HG03108 (cell line): ENCODE results near the gene ATG4C.
"Not testable (repeated sequence)": the region's sequence is repeated elsewhere in the genome, so short reads cannot be mapped to it uniquely, and the experiment has no call there.

Source experiments
- ATAC-seq: cut with Tn5 transposase; IDR thresholded peaks from one replicate; pipeline ENCODE4 v1.9.1; 2021; ENCODE audit warnings: moderate library complexity; ENCODE audit not compliant: unreplicated experiment

The ATG4C gene, protein sequence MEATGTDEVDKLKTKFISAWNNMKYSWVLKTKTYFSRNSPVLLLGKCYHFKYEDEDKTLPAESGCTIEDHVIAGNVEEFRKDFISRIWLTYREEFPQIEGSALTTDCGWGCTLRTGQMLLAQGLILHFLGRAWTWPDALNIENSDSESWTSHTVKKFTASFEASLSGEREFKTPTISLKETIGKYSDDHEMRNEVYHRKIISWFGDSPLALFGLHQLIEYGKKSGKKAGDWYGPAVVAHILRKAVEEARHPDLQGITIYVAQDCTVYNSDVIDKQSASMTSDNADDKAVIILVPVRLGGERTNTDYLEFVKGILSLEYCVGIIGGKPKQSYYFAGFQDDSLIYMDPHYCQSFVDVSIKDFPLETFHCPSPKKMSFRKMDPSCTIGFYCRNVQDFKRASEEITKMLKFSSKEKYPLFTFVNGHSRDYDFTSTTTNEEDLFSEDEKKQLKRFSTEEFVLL

DNA sequence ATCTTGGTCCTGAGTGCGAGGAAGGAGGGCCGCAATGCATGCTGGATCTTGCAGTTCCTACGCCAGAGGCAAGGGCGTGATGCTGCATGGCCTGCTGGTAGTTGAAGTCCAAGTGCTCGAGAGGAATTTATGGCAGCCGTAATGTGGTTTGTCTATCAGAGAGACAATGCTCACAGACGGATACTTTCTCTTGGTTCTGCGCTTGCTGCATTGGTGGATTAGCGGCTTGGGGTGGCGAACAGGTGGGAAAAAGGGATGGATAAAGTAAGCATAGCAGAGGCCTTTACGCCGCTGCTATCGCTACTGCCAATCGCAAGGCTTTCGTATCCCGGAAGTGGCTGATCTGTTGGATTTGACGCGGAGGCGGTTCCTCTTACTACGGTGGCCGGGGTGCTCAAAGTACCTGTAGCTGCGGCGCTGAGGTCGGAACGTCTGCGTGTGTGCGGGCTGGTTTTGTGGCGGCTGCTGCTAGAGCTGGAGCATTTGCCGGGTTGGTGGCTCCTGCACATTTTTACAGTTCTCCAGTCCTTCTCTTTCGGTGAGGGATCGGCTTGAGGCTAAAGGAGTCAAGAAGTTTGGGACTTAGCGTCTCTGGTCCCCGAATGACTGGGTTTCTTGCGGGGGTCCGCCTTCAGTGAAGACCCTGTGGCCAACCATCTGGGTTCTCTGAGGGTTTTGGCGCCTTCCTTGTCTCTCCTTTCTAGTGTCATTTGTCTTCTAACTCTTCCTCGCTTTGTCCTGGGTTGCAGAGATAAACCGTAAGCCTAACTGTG lies at the start of gene ATG4C:
ATG4C (plus strand) TSS at position 397 of the 773 bp plus-strand sequence. CDS start 19,655 bp downstream, outside the sequence.
- peak; percentile 82 for ATAC-seq

DNA sequence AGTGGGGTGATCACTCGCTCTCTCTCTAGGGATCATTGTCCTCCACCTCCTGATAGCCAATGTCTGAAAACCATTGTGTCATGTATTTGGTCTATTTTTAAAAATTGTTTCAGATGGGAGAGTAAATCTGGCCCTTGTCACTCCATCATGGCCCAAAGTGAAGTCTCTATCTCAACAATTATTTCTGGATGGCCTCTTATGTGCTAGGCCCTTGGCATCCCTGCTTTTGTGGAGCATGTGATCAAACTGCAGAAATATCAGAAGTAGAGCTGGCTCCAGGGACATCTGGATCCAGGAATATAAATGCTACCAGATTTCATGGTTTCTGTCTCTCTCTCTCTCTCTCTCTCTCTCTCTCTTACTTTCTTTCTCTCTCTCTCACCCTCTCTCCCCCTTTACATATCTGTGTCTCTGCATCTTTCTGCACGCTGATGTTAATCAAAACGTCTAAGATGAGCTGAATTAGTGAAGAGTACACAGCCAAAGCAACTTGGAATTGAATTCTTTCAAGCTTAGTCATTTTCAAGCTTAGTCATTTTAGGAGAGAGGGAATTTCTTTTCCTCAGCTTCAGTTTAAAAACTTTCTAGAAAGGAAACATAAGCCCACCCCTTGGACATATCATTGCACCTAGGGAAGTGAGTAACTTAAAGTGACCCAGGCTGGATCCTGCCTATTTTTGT lies 48.3 kb upstream of the ATG4C start:
- no peak for ATAC-seq

DNA sequence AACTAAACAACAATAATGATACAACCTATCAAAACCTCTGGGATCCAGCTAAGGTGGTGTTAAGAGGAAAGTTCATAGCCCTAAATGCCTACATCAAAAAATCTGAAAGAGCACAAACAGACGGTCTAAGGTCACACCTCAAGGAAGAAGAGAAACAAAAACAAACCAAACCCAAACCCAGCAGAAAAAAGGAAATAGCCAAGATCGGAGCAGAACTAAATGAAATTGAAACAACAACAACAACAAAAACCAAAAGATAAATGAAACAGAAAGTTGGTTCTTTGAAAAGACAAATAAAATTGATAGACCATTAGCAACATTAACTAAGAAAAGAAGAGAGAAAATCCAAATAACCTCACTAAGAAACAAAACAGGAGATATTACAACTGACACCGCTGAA lies 43.2 kb upstream of the ATG4C start:
- not testable (repeated sequence) for ATAC-seq

DNA sequence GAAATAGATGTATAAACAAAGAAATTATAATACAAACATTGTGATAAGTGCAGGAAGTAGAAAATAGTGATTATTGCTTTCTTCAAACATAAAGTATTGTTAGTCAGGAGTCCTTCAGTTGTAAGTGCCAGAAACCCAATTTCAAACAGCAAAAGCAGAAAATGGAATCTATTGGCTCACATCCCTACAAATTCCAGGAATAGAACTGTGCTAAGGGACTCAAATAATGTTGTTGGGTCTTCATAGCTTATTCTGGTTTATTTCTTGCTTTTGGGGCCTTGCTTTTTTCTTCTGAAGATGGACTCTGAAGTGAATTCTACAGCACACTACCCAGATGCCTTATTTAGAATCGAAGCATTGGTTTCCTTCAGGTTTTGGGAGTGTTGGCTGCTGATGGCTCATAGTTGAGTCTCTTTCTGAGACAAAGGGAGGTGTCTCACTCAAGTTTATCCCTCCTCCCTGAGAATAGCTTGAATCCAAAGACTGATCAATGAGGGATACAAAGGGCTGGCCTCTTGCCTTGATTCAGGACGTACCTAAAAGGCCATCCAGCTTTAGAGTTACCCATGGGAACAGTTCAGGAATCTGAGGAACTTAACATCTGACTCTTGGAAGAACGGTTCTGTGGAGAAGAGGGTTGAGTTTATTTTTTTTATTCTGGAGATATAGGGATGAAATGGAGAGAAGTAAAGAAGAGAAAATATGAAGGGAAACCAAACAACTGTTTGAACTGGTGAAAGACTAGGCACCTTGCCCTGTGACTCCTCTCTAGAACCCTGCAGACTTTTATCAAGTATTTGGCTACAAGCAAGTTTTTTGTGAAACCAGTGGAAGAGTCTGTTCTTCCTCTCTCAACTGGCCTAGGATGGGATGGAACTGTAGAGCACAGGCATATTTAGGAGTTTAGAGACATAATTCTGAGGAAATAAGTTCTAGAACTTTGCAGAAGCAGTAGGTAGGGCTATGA lies 39.0 kb upstream of the ATG4C start:
- no peak for ATAC-seq

DNA sequence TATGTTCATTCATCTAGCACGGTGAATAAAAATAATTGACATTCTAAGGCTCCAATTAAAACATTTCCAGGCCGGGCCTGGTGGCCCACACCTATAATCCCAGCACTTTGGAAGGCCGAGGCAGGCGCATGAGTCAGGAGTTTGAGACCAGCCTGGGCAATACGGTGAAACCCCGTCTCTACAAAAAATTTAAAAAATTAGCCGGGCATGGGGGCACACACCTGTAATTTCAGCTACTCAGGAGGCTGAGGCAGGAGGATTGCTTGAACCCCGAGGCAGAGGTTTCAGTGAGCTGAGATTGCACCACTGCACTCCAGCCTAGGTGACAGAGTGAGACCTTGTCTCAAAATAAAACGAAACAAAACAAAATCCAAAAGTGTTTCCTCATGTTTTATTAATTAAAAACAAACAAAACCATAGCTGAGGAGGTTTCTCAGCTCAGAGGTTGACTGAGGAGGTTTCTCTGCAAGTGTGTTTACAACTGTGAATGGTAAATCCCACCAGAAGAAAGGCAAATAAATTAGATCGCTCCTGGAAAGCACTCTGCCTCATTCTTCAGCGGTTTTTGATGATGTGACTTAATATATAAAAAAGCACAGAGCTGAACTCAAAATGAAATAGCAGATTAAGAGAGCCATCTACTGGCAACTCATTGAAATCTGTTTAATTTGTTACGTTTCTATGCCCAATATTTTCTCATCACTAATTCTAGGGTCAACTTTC lies 37.7 kb upstream of the ATG4C start:
- no peak for ATAC-seq

DNA sequence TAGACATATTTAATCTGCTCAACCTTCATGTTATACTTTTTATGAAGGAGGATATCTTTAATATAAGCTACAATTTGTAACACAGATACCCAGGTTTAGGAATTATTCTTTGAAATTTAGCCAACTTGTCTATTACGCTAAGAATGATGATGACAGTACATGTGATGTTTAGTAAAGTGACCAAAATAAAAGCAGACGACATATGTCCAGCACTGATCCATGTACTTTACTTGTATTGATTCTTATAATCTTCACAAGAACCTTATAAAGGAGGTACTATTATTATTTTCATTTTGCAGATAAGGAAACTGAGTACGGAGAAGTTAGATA lies 37.2 kb upstream of the ATG4C start:
- ATAC-seq: no peak

DNA sequence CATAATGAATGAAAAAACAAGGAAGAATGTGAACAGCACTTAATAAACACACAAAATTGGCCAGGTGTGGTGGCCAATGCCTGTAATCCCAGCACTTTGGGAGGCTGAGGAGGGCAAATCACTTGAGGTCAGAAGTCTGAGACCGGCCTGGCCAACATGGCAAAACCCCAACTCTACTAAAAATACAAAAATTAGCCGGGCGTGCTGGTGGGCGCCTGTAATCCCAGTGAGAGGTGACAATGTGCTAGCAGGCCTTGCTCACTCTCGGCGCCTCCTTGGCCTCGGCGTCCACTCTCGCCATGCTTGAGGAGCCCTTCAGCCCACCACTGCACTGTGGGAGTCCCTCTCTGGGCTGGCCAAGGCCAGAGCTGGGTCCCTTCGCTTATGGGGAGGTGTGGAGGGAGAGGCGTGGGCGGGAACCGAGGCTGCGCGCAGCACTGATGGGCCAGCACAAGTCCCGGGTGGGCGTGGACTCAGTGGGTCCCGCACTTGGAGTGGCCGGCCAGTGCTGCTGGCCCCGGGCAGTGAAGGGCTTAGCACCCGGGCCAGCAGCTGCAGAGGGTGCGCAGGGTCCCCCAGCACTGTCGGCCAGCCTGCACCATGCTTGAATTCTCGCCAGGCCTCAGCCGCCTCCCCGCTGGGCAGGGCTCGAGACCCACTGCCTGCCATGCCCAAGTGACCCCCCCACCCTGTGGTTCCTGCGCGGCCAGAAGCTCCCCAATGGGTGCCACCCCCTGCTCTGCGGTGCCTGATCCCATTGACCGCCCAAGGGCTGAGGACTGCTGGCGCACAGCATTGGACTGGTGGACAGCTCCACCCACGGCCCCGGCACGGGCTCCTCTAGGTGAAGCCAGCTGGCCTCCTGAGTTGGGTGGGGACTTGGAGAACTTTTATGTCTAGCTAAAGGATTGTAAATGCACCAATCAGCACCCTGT lies 30.6 kb upstream of the ATG4C start:
- no peak for ATAC-seq

DNA sequence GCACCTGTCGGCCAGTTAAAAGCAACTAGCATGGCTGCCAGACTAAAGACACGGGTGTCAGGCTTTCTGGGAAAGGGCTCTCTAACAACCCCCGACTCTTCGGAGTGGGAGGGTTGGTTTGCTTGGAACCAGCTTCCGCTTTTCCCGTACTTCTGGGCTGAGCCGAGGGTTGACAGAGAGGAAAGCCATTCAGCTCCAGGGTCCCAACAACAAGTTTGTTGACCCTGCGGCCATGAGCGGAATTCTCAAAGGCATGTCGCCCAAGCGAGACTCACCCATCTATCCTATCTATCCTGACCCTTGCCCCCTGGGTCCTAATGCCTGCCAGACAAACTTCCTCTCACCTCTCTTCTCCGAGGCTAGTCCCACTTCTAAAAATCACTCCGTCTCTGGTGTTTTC lies 29.0 kb upstream of the ATG4C start:
- ATAC-seq: not testable (repeated sequence)

DNA sequence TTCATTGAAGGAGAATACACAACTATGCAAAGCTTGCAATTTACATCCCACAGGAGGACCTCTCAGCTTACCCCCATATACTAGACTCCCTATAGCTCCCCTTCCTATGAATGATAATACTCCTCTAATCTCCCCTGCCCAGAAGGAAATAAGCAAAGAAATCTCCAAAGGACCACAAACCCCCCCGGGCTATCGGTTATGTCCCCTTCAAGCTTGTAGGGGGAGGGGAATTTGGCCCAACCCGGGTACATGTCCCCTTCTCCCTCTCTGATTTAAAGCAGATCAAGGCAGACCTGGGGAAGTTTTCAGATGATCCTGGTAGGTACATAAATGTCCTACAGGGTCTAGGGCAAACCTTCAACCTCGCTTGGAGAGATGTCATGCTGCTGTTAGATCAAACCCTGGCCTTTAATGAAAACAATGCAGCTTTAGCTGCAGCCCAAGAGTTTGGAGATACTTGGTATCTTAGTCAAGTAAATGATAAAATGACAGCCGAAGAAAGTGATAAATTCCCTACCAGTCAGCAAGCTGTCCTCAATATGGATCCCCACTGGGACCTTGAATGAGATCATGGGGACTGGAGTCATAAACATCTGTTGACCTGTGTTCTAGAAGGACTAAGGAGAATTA lies 27.6 kb upstream of the ATG4C start:
- not testable (repeated sequence) for ATAC-seq

DNA sequence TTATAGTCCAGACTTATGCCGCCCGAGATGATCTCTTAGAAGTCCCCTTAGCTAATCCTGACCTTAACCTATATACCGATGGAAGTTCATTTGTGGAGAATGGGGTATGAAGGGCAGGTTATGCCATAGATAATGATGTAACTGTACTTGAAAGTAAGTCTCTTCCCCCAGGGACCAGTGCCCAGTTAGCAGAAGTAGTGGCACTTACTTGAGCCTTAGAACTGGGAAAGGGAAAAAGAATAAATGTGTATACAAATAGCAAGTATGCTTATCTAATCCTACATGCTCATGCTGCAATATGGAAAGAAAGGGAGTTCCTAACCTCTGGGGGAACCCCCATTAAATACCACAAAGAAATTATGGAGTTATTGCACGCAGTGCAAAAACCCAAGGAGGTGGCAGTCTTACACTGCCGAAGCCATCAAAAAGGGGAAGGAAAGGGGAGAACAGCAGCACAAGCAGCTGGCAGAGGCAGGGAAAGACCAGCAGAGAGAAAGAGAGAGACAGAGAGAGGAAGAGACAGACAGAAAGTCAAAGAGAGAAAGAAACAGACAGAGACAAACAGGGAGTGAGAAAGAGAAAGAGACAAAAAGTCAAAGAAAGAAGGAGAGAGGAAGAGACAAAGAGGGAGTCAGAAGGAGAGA lies 24.6 kb upstream of the ATG4C start:
- ATAC-seq: not testable (repeated sequence)

DNA sequence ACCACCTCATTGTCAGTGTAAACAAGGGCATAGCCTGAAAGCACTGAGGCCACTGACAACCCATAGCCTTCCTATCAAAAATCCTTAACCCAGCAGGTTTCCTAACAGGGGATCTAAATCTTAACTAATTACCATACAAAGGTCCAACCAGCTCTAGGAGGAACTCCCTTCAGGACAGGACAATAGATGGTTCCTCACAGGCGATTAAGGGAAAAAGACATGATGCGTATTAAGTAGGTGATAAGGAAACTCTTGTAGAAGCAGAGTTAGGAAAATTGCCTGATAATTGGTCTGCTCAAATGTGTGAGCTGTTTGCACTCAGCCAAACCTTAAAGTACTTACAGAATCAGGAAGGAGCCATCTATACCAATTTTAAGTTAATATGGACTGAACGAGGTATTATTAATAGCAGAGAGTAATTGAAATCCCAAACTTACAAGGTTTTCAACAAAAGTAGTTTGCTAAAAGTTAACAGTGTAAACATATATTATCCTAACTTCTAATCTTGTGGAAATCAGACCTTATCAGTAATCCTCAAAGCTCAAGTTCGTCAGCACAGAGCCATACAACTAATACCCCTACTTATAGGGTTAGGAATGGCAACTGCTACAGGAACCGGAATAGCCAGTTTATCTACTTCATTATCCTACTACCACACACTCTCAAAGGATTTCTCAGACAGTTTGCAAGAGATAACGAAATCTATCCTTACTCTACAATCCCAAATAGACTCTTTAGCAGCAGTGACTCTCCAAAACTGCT lies 23.7 kb upstream of the ATG4C start:
- ATAC-seq: not testable (repeated sequence)

DNA sequence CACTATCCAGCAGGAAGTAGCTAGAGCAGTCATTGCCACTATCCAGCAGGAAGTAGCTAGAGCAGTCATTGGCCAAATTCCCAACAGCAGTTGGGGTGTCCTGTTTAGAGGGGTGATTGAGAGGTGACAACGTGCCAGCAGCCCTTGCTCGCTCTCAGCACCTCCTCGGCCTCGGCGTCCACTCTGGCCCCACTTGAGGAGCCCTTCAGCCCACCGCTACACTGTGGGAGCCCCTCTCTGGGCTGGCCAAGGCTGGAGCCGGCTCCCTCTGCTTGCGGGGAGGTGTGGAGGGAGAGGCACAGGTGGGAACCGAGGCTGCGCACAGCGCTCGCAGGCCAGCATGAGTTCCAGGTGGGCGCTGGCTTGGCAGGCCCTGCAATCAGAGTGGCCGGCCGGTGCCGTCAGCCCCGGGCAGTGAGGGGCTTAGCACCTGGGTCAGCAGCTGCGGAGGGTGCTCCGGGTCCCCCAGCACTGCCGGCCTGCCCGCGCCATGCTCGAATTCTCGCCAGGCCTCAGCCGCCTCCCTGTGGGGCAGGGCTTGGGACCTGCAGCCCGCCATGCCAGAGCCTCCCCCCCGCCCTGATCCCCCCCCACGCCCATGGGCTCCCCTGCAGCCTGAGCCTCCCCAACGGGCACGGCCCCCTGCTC lies 22.6 kb upstream of the ATG4C start:
- not testable (repeated sequence) for ATAC-seq

DNA sequence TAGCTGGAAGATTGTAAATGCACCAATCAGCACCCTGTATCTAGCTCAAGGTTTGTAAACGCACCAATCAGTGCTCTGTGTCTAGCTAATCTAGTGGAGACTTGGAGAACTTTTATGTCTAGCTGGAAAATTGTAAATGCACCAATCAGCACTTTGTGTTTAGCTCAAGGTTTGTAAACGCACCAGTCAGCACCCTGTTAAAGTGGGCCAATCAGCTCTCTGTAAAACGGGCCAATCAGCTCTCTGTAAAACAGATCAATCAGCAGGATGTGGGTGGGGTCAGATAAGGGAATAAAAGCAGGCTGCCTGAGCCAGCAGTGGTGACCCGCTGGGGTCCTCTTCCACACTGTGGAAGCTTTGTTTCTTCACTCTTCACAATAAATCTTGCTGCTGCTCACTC lies 21.9 kb upstream of the ATG4C start:
- ATAC-seq: not testable (repeated sequence)

DNA sequence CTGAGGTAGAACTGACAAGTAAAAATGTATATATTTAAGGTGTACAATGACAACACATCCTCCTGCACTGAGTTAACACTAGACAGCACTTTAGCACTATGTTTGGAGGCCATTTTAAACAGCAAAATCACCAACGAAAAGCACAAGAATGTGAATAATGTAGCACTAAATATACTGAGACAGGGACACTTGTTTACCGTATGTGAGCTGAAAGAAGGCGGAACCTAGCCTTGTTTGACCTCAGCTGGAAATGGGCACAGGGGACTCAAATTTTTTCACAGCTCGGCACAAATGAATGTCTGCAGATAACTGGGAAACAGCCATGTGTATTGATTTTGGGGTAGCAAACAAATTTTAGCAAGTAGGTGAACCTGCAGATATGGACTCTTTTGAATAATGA lies 18.0 kb upstream of the ATG4C start:
- ATAC-seq: no peak

DNA sequence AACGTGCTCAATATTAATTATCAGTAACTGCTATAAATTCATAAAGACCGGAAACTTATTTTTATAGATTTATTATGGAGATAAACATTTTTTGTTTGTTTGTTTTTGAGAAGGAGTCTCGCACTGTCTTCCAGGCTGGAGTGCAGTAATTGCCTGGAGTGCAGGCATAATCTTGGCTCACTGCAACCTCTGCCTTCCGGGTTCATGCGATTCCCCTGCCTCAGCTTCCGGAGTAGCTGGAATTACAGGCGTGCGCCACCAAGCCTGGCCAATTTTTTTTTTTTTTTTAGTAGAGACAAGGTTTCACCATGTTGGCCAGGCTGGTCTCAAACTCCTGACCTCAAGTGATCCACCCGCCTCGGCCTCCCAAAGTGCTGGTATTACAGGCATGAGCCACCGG lies 15.4 kb upstream of the ATG4C start:
- not testable (repeated sequence) for ATAC-seq

DNA sequence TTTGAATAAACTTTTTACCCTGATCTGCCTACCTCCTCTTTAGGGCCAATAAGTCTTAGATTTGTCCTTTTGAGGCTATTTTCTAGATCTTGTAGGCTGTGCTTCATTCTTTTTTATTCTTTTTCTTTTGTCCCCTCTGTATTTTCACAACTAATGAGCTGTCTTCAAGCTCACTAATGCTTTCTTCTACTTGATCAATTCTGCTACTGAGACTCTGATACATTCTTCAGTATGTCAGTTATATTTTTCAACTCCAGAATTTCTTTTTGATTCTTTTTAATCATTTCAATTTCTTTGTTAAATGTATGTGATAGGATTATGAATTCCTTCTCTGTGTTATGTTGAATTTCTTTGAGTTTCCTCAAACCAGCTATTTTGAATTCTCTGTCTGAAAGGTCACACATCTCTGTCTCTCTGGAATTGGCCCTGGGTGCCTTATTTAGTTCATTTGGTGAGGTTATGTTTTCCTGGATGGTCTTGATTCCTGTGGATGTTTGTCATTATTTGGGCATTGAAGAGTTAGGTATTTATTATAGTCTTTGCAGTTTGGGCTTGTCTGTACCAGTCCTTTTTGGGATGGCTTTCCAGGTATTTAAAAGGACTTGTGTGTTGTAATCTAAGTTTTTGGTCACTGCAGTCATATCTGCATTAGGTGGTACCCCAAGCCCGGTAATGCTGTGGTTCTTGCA lies 11.2 kb upstream of the ATG4C start:
- no peak for ATAC-seq
